GM23248 (cell line): Measurements from ENCODE around the gene UBR2. TPM values are rescaled to one million over a fixed set of nuclear protein-coding genes. Genes with fewer than 3 reads are reported as not detected.
A peak's percentile ranks its signal among the peaks of the same experiment; 100 is the strongest.
"Not testable (repeated sequence)": the region's sequence is repeated elsewhere in the genome, so short reads cannot be mapped to it uniquely, and the experiment has no call there.

Experiments
- DNase-seq: peaks from one replicate; pipeline ENCODE4 v3.0.0-alpha.2; 2015
- H2AFZ ChIP-seq: fragments of 200-600 bp; sonication (generic); 2 replicates; pipeline ENCODE4 v1.6.1; 2016; ENCODE audit warnings: antibody characterized with exemption
- H3F3A ChIP-seq: fragments of 200-600 bp; sonication (generic); 2 replicates; pipeline ENCODE4 v1.6.1; 2016; ENCODE audit warnings: mild to moderate bottlenecking, antibody characterized with exemption, mixed run types; ENCODE audit not compliant: insufficient read depth
- H3K27ac ChIP-seq: fragments of 200-600 bp; sonication (generic); 2 replicates; pipeline ENCODE4 v1.5.1; 2016; ENCODE audit warnings: mild to moderate bottlenecking
- H3K27me3 ChIP-seq: fragments of 200-600 bp; sonication (generic); replicated peaks from 2 replicates; pipeline ENCODE4 v1.6.1; 2016; ENCODE audit warnings: mild to moderate bottlenecking; ENCODE audit not compliant: insufficient read depth
- H3K36me3 ChIP-seq: fragments of 200-600 bp; sonication (generic); 2 replicates; pipeline ENCODE4 v1.6.1; 2016; ENCODE audit warnings: low read depth, mild to moderate bottlenecking
- H3K4me1 ChIP-seq: fragments of 200-600 bp; sonication (generic); 2 replicates; pipeline ENCODE4 v1.6.1; 2016; ENCODE audit warnings: mild to moderate bottlenecking; ENCODE audit not compliant: insufficient read depth
- H3K4me2 ChIP-seq: fragments of 200-600 bp; sonication (generic); one replicate; pipeline ENCODE4 v1.6.1; 2016; ENCODE audit warnings: mild to moderate bottlenecking; ENCODE audit not compliant: unreplicated experiment
- H3K4me3 ChIP-seq: fragments of 200-600 bp; sonication (generic); 2 replicates; pipeline ENCODE4 v1.5.1; 2016; ENCODE audit warnings: mild to moderate bottlenecking
- H3K79me2 ChIP-seq: fragments of 200-600 bp; sonication (generic); 2 replicates; pipeline ENCODE4 v1.6.1; 2016; ENCODE audit warnings: mild to moderate bottlenecking; ENCODE audit not compliant: insufficient read depth
- H3K9ac ChIP-seq: fragments of 200-600 bp; sonication (generic); 2 replicates; pipeline ENCODE4 v1.6.1; 2016; ENCODE audit warnings: mild to moderate bottlenecking
- H3K9me2 ChIP-seq: fragments of 200-600 bp; sonication (generic); 2 replicates; pipeline ENCODE4 v1.6.1; 2016; ENCODE audit warnings: mixed run types, mild to moderate bottlenecking, moderate library complexity; ENCODE audit not compliant: insufficient read depth
- H3K9me3 ChIP-seq: fragments of 200-600 bp; sonication (generic); one replicate; pipeline ENCODE4 v1.6.1; 2017; ENCODE audit warnings: low read depth
- H4K20me1 ChIP-seq: fragments of 200-600 bp; sonication (generic); 2 replicates; pipeline ENCODE4 v1.6.0; 2016; ENCODE audit not compliant: insufficient read depth
- EZH2 ChIP-seq: fragments of 200-600 bp; sonication (generic); IDR thresholded peaks from 2 replicates; pipeline ENCODE4 v1.6.1; 2018; ENCODE audit warnings: antibody characterized with exemption, mild to moderate bottlenecking; ENCODE audit not compliant: insufficient read depth, poor library complexity, severe bottlenecking
- EZH2phosphoT487 ChIP-seq: fragments of 200-600 bp; sonication (generic); IDR thresholded peaks from 2 replicates; pipeline ENCODE4 v1.6.1; 2018; ENCODE audit warnings: antibody characterized with exemption, moderate library complexity, mild to moderate bottlenecking, low read depth; ENCODE audit not compliant: insufficient read depth
- WGBS, 2 experiments: methylation state at CpG; one replicate each; pipeline ENCODE4 v1.1.6; 2015 to 2017; ENCODE audit warnings: low lambda C conversion rate in 2 of 2, low coverage in 1 of 2; ENCODE audit errors: missing lambda C conversion rate in 2 of 2; 5-methylcytosine and 5-hydroxymethylcytosine counted together
- in situ Hi-C: fragments of 300-500 bp; cut with MboI; formaldehyde crosslinking; loops from 2 replicates; pipeline ENCODE4 v1.15.0; 2020
- polyA plus RNA-seq: library from polyadenylated mRNA; unstranded; fragments of >200 nt; fragmentation: Nextera tagmentation; extraction: Ambion mirVana; gene quantifications from 2 replicates; pipeline ENCODE4 v1.2.1, GENCODE V29; 2016
- total RNA-seq: library from RNA; depleted of rRNA; stranded (reverse); fragments of >200 nt; shearing (Covaris generic); gene quantifications from 2 replicates; pipeline ENCODE4 v1.2.3, GENCODE V29; 2014

UBR2 gene
- total and polyA plus RNA-seq, 2 experiments from 2014 or later: 8.5 to 23.3 TPM

- no peaks in the 10 kb centered on the region for H3K36me3 ChIP-seq
- peaks cover 19% of the 10 kb centered on the region for H3K4me1 ChIP-seq
- peak overlapping the region; percentile 5; the same call in 1 of the 2 replicates for H3K4me3 ChIP-seq
- H3K27me3 ChIP-seq: no peaks in the 10 kb centered on the region
- H3F3A ChIP-seq: peaks cover 19% of the 10 kb centered on the region
- H2AFZ ChIP-seq: no peak overlapping the region
- no peak for TF ChIP-seq EZH2
- no peak for TF ChIP-seq EZH2phosphoT487
- H4K20me1 ChIP-seq: peaks cover 4% of the 10 kb centered on the region; the same call in 1 of the 2 replicates
- in situ Hi-C loops: no loop called here
- no peaks in the 10 kb centered on the region for H3K9me2 ChIP-seq
- peak overlapping the region; percentile 25 for H3K9ac ChIP-seq
- peaks cover 95% of the 10 kb centered on the region for H3K79me2 ChIP-seq
- H3K27ac ChIP-seq: peak overlapping the region; percentile 76
- peak; percentile 92 for DNase-seq
- H3K9me3 ChIP-seq: no peaks in the 10 kb centered on the region
- H3K4me2 ChIP-seq: peak overlapping the region; percentile 60
These were observed 5.5 kb downstream of the UBR2 start for GRCh38 chr6:42569102-42570028.

DNA sequence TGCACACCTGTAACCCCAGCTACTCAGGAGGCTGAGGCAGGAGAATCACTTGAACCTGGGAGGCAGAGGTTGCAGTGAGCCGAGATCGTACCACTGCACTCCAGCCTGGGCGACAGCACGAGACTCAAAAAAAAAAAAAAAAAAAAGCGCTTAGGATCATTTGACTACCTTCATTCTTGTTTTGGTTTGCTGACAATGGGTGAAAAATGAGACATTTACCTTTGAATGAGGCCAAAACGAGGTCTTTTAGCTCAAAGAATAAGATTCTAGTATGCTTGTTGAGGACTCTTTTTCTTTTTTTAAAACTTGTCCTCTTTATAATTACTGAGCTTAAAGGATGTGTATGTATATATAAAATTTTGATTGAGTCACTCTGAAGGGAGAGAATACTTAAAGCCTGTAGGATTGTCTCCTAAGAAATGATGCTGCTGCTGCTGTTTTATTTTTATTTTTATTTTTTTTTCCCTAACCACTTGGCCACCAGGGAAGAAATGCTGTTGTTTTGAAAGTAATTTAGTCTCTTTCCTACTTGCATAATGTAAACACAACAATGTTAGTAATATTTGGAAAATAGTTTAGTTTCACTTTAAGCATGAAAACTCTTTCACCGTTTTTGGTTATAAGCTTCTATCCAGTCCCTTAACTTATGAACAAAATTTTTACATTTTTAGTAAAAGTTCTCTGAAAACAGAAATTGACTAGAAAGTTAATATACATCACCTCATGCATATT is 7.9 kb downstream of the UBR2 start:
- 55 to 60% methylated on average over 7 of the region's 7 CpGs for WGBS, 2 experiments
- peaks cover 6% of the 10 kb centered on the region for H3K36me3 ChIP-seq
- in situ Hi-C loops: no loop called here
- H3K9ac ChIP-seq: peak overlapping the region; percentile 19
- peaks cover 13% of the 10 kb centered on the region for H3K4me1 ChIP-seq
- peaks cover 95% of the 10 kb centered on the region for H3K79me2 ChIP-seq
- peak overlapping the region; percentile 28 for H3K4me3 ChIP-seq
- H2AFZ ChIP-seq: no peak overlapping the region
- H3F3A ChIP-seq: peaks cover 12% of the 10 kb centered on the region
- H3K9me3 ChIP-seq: no peaks in the 10 kb centered on the region
- DNase-seq: peak; percentile 20
- H3K4me2 ChIP-seq: peak overlapping the region; percentile 59
- no peak overlapping the region for H3K27ac ChIP-seq
- H3K27me3 ChIP-seq: no peaks in the 10 kb centered on the region
- TF ChIP-seq EZH2phosphoT487: no peak
- H4K20me1 ChIP-seq: peaks cover 6% of the 10 kb centered on the region
- H3K9me2 ChIP-seq: no peaks in the 10 kb centered on the region

DNA sequence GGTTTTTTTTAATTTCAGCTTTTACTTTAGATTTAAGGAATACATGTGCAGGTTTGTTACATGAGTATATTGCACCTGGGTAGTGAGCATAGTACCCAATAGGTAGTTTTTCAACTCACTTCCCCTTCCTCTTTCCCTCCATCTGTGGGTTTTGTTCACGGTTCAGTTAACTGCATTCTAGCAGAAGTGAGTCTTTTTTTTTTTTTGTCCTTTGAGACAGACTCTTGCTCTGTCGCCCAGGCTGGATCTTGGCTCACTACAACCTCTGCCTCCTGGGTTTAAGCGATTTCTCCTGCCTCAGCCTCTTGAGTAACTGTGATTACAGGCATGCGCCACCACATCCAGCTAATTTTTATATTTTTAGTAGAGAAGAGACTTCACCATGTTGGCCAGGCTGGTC is 8.7 kb downstream of the UBR2 start:
- Histone ChIP-seq H3K4me1 (peaks cover 13% of the 10 kb centered on the region), H4K20me1 (peaks cover 9% of the 10 kb centered on the region), H3F3A (peaks cover 12% of the 10 kb centered on the region), H3K9me3 (no peaks in the 10 kb centered on the region), H3K9me2 (no peaks in the 10 kb centered on the region), H2AFZ (no peak overlapping the region), H3K4me2 (no peak overlapping the region), H3K27me3 (no peaks in the 10 kb centered on the region), H3K79me2 (peaks cover 95% of the 10 kb centered on the region), H3K4me3 (peak overlapping the region; percentile 28; the same call in 1 of the 2 replicates), H3K27ac (no peak overlapping the region), H3K36me3 (peaks cover 6% of the 10 kb centered on the region), H3K9ac (no peak overlapping the region)
- WGBS, 2 experiments: 74% methylated on average over 4 of the region's 4 CpGs
- in situ Hi-C loops: no loop called here
- TF ChIP-seq EZH2: no peak
- TF ChIP-seq EZH2phosphoT487: no peak
- DNase-seq: no peak

GRCh38 chr6:42576538-42576937 is 12.7 kb downstream of the UBR2 start:
- H3K4me2 ChIP-seq, H3K27ac ChIP-seq, H3K9me3 ChIP-seq, H3K27me3 ChIP-seq, H3K36me3 ChIP-seq, H3K9ac ChIP-seq, H3K4me1 ChIP-seq, H2AFZ ChIP-seq, H3F3A ChIP-seq, H3K4me3 ChIP-seq, in situ Hi-C loops, H3K9me2 ChIP-seq, DNase-seq: not testable (repeated sequence)
- Histone ChIP-seq H4K20me1 (peaks cover 15% of the 10 kb centered on the region), H3K79me2 (peaks cover 100% of the 10 kb centered on the region)
- whole genome bisulfite sequencing, 2 experiments: 91 to 99% methylated on average over 7 of the region's 7 CpGs
